ENCODE measurements around the gene CNOT6.

GRCh38 chr5:180516440-180516839 lies 22.3 kb downstream of the CNOT6 start:
- TF ChIP-seq CTCF (IDR thresholded peaks at IDR 0.05) = no peak
- no peak for TF ChIP-seq POLR2A (IDR thresholded peaks at IDR 0.05)

All from uterus (tissue), 2 donors.